ENCODE data around the gene TVP23B. TPM values are rescaled to one million over a fixed set of nuclear protein-coding genes. Genes with fewer than 3 reads are reported as not detected.
"Not testable (repeated sequence)": the region's sequence is repeated elsewhere in the genome, so short reads cannot be mapped to it uniquely, and the experiment has no call there.

The TVP23B gene
- total RNA-seq, 1 donor: 12.7 TPM

DNA sequence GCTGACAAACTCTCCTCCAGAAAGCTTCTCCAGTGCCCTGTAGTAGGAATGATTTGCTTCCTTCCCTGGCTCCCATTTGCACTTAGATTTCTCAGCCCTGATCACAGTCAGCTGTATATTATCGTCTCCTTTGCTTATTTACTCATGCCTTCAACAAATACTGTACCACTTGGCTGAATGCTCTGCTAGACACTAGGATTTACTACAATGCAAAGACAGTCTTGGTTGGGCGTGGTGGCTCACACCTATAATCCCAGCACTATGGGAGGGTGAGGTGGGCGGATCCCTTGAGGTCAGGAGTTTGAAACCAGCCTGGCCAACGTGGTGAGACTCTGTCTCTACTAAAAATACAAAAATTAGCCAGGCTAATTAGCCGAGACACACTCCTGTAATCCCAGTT lies 5.9 kb downstream of the TVP23B start:
- not testable (repeated sequence) for DNase-seq (ENCODE audit: low read depth in 2 of 3, low spot score in 2 of 3)

DNA sequence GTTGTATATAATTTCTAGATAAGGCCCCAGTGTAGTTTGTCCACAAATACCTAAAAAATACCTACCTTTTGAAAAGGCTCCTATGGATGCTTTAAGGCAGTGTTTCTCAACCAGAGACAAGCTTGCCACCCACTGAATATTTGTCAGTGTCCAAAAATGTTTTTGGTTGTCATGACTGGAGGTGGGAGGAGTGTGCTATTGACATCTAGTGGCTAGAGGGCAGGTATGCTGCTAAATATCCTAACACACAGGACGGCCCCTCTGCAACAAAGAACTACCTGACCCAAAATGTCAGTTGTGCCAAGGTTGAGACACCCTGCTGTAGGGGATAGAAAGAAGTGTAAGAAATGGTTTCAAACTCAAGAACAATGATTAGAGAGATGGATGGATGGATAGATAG lies 10.4 kb downstream of the TVP23B start:
- DNase-seq (ENCODE audit: low read depth in 2 of 3, low spot score in 2 of 3): not testable (repeated sequence)

DNA sequence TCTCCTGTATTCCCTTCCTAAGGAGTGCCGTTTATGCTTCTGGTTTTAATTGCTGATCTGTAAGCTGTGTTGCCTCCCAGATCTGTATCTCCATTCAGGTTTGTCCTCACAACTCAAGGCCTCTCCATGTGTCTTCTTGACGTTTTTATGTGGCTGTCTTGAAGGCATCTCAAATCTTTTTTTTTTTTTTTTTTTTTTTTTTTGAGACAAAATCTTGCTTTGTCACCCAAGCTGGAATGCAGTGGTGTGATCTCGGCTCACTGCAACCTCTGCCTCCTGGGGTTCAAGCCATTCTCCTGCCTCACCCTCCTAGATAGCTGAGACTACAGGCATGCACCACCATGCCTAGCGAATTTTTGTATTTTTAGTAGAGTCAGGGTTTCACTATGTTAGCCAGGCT lies 13.9 kb downstream of the TVP23B start:
- DNase-seq (ENCODE audit: low read depth in 2 of 3, low spot score in 2 of 3): not testable (repeated sequence)

DNA sequence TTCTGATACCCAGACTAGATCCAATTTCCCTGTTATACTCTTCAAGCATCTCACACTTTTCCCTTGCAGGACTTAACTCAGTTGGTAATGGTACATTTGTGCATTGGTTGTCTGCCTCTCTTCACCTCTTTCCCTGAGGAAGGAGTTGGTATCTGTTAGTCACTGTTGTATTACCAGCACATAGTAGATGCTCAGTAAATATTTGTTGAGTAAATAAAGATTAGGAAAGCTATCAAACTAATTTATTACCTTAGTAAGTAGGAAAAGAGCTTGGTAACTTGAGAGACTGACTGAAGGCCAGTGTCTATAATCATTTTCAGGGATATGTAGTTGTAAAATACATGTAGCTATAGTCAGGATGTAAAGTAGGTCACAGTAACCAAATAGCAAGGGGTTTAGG lies 15.9 kb downstream of the TVP23B start:
- not testable (repeated sequence) for DNase-seq (ENCODE audit: low read depth in 2 of 3, low spot score in 2 of 3)

DNA sequence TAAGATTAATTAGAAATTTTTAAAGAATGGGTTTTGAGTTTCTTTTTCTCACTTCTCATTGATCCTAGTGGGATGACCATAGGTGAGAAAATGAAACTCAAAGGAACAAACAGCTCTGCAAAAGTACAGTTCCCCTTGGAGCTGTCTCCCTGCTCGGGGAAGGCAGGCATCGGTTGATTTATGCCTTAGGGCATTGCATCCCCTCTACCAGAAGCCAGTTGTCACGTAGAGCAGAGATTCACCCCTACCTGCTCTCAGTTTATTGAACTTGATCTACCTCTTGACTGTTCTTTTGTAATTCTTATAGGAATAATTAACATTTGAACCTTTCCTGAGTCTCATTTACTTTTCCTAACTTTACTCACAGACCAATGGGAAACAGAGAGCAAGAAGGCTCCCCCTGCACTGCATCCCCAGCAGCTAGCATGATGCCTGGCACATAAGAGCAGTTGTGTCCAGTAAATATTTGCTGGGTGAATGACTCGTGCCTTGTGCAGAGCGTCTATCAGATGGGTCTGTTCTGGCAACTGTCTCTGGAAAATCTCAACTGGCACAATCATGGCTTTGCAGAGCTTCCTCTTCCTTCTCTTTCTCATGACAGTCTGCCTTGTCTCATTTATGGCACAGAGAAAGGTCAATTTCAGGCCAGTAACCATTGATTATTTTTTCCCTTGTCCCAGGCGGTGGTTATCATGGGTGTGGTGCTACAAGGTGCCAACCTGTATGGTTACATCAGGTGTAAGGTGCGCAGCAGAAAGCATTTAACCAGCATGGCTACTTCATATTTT lies 22.7 kb downstream of the TVP23B start:
- not testable (repeated sequence) for DNase-seq (ENCODE audit: low read depth in 2 of 3, low spot score in 2 of 3)

DNA sequence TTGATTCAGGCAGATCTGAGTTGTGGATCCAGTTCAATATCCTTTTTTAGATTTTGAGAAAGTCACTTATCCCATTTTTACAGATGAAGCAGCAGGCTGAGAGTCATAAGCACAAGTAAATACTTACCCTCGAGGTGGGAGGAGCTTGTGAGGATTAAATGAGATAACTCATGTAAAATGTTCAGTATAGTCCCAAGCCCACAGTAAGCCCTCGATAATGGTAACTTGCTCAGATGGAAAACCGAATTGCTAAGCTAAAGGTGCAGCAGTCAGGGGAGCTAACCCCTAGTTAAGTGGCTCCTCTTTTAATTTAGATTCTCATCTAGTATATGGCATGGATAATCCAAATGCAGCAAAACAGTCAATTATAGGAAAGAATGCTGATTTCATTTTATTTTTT lies 34.9 kb downstream of the TVP23B start:
- not testable (repeated sequence) for DNase-seq (ENCODE audit: low read depth in 2 of 3, low spot score in 2 of 3)

DNA sequence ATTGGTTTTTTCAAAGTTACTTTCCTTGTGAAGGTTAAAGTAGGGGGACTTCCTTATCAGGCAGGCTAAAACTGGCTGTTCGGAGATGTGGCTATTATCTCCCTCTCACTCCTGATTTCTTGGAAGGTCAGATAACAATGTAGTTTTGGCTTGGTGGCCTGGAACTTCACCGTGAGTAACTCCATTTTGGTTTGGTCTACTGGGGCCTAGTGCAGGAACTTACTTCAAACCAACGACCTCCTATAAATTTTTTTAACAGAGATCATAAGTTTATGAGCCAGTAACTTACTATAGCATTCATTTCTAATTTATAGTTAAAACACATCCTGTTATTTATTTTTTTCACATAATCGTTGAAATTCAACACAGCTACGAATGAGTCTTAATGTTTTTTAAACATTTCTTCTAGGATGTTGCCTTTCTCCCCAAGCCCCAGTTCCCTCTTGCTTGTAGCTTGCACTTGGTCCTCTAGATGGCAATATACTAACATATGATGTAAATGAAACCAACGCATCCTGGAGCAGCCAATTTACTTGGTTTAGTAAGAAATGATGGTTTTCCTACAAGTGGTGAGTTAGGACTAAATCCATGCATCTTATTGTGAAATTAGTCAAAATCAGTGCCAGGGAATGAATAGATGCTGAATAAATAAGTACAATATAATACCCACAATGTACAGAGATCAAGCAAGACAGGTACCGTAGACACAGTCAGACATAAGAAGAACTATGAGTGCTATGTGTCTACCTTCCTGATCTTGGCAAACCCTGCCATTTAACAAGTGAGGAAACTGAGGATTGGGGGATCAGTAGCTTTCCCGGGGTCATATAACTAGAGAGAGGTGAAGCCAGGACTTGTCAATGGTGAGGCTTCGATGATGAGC lies 35.7 kb downstream of the TVP23B start:
- peak in 2 of 3 donors; percentile 51 to 83 for DNase-seq (ENCODE audit: low read depth in 2 of 3, low spot score in 2 of 3)

DNA sequence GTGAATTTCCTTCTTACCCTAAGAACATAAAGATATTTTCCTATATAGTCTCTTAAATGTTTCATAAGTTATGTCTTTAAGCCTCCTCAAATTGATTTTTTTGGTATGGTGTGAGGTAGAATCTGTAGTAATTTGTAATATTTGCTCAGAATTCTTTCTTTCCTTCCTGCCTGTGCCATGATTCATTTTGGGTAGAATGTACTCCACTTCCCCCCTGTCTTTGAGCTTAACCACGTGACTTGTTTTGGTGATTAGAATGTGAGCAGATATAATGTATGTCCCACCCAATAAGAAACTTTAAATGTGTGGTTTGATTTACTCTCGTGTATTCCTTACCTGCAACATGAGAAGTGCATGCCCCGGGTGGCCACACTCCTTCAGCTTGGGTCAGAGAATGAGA lies 40.4 kb downstream of the TVP23B start:
- DNase-seq (ENCODE audit: low read depth in 2 of 3, low spot score in 2 of 3): peak in 1 of 3 donors; percentile 3

DNA sequence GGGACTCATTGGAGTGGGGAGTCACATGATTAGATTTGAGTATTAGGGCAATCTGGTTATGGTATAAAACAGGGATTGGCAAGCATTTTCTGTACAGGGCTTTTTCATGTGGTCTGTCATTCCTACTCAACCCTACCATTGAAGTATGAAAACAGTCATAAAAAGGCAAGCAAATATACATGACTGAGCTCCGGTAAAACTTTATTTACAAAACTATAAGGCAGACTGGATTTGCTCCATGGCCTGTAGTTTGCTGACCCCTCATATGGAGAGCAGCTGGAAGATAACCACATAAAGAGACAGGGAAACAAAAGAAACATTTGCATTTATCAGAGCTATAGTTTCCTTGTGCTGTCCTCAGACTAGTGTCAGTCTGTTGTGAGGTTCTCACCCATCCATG lies 46.6 kb downstream of the TVP23B start:
- not testable (repeated sequence) for DNase-seq (ENCODE audit: low read depth in 2 of 3, low spot score in 2 of 3)

DNA sequence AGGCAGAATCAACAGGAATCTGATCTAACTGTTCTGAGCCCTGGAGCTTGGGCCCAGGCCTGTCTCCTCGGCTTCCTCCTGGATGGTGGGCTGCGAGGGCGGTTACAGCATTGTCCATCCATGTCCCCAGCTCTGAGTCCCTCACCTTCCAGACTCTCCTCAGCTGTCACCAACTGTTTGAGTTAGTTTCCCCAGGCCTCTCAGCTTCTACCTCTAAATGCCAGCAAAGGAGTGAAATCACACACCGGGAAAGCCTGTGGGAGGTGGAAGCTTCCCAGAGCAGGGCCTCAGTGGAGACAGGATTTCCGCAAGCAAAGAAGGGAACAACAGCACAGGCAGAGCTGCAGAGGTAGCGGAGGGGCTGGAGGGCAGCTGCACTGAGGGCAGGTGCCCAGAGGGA lies 67.5 kb downstream of the TVP23B start:
- DNase-seq (ENCODE audit: low read depth in 2 of 3, low spot score in 2 of 3): no peak

DNA sequence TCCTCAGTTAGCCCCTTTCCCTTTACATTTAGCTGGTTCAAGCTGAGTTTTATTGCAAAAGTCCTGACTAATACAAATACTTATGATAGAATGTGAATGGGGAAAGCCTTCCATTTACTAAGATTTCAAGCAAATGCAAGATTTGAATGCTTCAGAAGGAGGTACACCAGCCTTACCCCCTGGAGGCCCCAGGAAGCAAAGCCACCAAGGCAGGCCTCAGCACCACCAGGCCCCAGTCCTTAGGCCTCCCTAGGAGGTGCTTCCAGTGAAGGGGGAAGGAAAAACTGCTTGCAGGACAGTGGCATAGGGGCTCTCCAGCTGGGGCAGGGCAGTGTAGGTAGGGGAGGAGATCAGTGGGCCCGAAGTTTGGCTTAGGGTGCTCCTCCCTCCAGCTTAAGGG lies 69.7 kb downstream of the TVP23B start:
- no peak for DNase-seq (ENCODE audit: low read depth in 2 of 3, low spot score in 2 of 3)

DNA sequence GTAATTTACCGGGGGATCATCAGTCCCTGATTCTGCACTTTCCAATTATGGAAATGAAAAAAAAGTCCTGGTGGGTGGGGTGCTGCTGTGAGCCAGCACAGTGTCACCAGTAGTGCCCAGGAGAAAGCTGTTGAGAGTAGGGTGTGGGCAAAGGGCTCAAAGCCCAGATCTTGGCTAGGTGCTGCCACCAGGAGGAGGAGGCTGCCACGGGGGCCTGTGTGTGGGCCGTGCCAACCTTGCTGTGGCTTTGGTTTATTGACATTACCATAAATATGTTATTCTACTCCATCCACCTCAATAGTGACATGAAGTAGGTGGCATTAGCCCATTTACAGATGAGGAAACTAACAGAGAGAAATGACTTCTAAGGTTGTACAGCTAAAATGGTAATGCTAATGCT lies 70.2 kb downstream of the TVP23B start:
- no peak for DNase-seq (ENCODE audit: low read depth in 2 of 3, low spot score in 2 of 3)

DNA sequence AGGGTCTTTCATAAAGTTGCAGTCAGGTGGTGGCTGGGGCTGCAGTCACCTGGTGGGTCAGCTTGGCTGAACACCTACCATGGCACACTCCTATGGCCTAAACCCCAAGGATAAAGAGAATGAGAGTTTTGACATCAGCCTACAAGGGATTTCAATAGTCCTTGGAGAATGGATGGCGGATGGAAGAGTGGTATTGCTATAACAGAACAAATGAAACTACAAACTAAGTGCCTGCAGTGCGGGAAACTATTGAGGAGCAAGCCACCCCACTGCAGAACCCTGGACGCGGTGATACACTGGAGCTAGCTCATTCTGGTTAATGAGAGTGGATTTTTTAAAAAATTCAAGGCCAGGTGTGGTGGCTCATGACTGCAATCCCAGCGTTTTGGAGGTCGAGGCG lies 74.0 kb downstream of the TVP23B start:
- DNase-seq (ENCODE audit: low read depth in 2 of 3, low spot score in 2 of 3): no peak

DNA sequence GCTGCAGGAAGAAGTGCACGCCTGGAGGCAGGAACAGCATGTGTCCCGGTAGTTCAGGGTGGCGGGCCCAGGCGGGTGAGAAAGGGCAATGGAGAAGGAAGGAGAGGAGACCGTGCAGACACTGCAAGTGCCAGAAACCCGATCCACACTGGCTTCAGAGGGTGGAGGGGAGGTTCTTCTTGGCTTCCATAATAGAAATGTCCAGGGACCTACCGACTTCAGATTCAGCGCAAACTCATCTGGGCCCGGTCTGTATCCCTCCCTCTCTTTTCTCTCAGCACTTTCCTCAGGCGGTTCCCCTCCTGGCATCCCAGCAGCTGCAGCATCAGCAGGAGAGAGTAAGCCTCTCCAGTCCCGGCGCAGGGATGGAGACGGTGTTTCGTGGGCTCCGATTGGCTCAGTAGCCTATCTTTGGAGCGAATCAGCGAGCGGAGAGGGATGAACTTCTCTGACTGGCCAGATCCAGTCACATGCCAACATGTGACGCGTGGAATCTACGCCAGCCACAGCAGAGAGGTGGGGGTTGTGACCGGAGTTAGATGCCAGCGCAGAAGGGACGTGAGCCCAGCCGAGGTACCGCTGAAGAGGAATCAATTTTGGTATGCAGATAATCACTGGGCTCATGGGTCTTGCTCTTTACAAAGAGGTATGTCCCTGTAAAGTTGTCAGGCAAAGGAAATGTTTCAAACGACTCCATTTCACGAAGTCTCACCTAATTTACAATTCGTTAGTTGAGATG lies 75.0 kb downstream of the TVP23B start:
- DNase-seq (ENCODE audit: low read depth in 2 of 3, low spot score in 2 of 3): peak; percentile 67 to 92 (median 89)

Other genes starting within 250 kb of the TVP23B start
- under 0.01 TPM for gene TBC1D28, start 136.8 kb upstream of the TVP23B start, total RNA-seq
- 15.9 TPM for gene FOXO3B, start 98.9 kb upstream of the TVP23B start, total RNA-seq
- gene FBXW10, start 37.1 kb upstream of the TVP23B start, total RNA-seq: under 0.01 TPM
- 24.0 TPM for gene PRPSAP2, start 76.9 kb downstream of the TVP23B start, total RNA-seq
- 0.81 TPM for gene SLC5A10, start 171.0 kb downstream of the TVP23B start, total RNA-seq
- 12.1 TPM for gene FAM83G, start 223.6 kb downstream of the TVP23B start, total RNA-seq